Mesendoderm (in vitro differentiated cells): Measurements from ENCODE around the gene STK33.

ENCODE experiments used
- DNase-seq: peaks from one replicate; pipeline ENCODE4 v3.0.0; 2013
- H2AK5ac ChIP-seq: 2 replicates; pipeline ENCODE4 v1.6.1; 2013; ENCODE audit warnings: low read length, inconsistent platforms
- H2BK120ac ChIP-seq: 2 replicates; pipeline ENCODE4 v1.6.1; 2013; ENCODE audit warnings: low read depth, mild to moderate bottlenecking, low read length, moderate library complexity, mixed read lengths
- H2BK15ac ChIP-seq: replicated peaks from 2 replicates; pipeline ENCODE4 v1.6.1; 2013; ENCODE audit warnings: low read depth, mild to moderate bottlenecking, moderate library complexity
- H2BK5ac ChIP-seq: 2 replicates; pipeline ENCODE4 v1.6.1; 2013; ENCODE audit warnings: low read length, inconsistent platforms
- H3K18ac ChIP-seq: 2 replicates; pipeline ENCODE4 v1.6.1; 2013; ENCODE audit warnings: mild to moderate bottlenecking, low read length, mixed read lengths
- H3K23ac ChIP-seq: one replicate; pipeline ENCODE4 v1.6.1; 2013; ENCODE audit warnings: low read length
- H3K27ac ChIP-seq: 2 replicates; pipeline ENCODE4 v1.5.1; 2013; ENCODE audit warnings: low read depth, mild to moderate bottlenecking, inconsistent platforms, low read length, moderate library complexity
- H3K27me3 ChIP-seq: 2 replicates; pipeline ENCODE4 v1.6.1; 2013; ENCODE audit warnings: low read length, control low read depth, mild to moderate bottlenecking, inconsistent platforms; ENCODE audit not compliant: insufficient read depth, poor library complexity
- H3K36me3 ChIP-seq: 2 replicates; pipeline ENCODE4 v1.6.1; 2013; ENCODE audit warnings: low read length, inconsistent platforms; ENCODE audit not compliant: control insufficient read depth, insufficient read depth
- H3K4ac ChIP-seq: one replicate; pipeline ENCODE4 v1.6.1; 2013; ENCODE audit warnings: low read depth, mild to moderate bottlenecking, low read length, moderate library complexity
- H3K4me1 ChIP-seq: 2 replicates; pipeline ENCODE4 v1.6.1; 2013; ENCODE audit warnings: low read depth, low read length, inconsistent platforms; ENCODE audit not compliant: control insufficient read depth
- H3K4me2 ChIP-seq: 2 replicates; pipeline ENCODE4 v1.6.1; 2013; ENCODE audit warnings: low read length
- H3K4me3 ChIP-seq: 2 replicates; pipeline ENCODE4 v1.5.1; 2013; ENCODE audit warnings: mild to moderate bottlenecking, low read length
- H3K56ac ChIP-seq: one replicate; pipeline ENCODE4 v1.6.1; 2013; ENCODE audit warnings: low read length
- H3K79me1 ChIP-seq: 2 replicates; pipeline ENCODE4 v1.6.1; 2013; ENCODE audit warnings: low read length, inconsistent platforms
- H3K79me2 ChIP-seq: 2 replicates; pipeline ENCODE4 v1.6.1; 2013; ENCODE audit warnings: mild to moderate bottlenecking, low read length; ENCODE audit not compliant: control insufficient read depth, insufficient read depth
- H3K9ac ChIP-seq: 2 replicates; pipeline ENCODE4 v1.6.1; 2013; ENCODE audit warnings: low read length, inconsistent platforms
- H4K5ac ChIP-seq: one replicate; pipeline ENCODE4 v1.6.1; 2013; ENCODE audit warnings: low read length
- H4K8ac ChIP-seq: one replicate; pipeline ENCODE4 v1.6.1; 2013; ENCODE audit warnings: low read depth, mild to moderate bottlenecking, control low read depth, low read length, moderate library complexity
- WGBS: extraction: QIAGEN DNeasy Blood & Tissue Kit; methylation state at CpG from one replicate; pipeline ENCODE4 v1.1.7; 2013; ENCODE audit warnings: low lambda C conversion rate, missing lambda C conversion rate; ENCODE audit not compliant: insufficient coverage; ENCODE audit errors: extremely low coverage; 5-methylcytosine and 5-hydroxymethylcytosine counted together

STK33 gene

GRCh38 chr11:8374716-8375115 is 219.3 kb downstream of the STK33 start:
- no peaks in the 10 kb centered on the region for H3K79me1 ChIP-seq
- peaks cover 1% of the 10 kb centered on the region for H3K4me1 ChIP-seq
- H4K8ac ChIP-seq, result no peak overlapping the region
- no peak overlapping the region for H3K56ac ChIP-seq
- no peak overlapping the region for H2BK120ac ChIP-seq
- no peaks in the 10 kb centered on the region for H3K36me3 ChIP-seq
- no CpG with 5 or more reads among the region's 5 CpGs for WGBS
- H2BK5ac ChIP-seq, result no peak overlapping the region
- H3K18ac ChIP-seq, result no peak overlapping the region
- H2AK5ac ChIP-seq, result no peak overlapping the region
- H3K9ac ChIP-seq, result no peak overlapping the region
- H3K23ac ChIP-seq, result no peak overlapping the region
- no peak overlapping the region for H2BK15ac ChIP-seq
- H4K5ac ChIP-seq, result no peak overlapping the region
- H3K27me3 ChIP-seq, result no peaks in the 10 kb centered on the region
- H3K4me2 ChIP-seq, result no peak overlapping the region
- H3K4ac ChIP-seq, result no peak overlapping the region
- H3K79me2 ChIP-seq, result no peaks in the 10 kb centered on the region
- no peak for DNase-seq
- no peak overlapping the region for H3K27ac ChIP-seq
- H3K4me3 ChIP-seq, result no peak overlapping the region

- Histone ChIP-seq H3K4me1 (peaks cover 1% of the 10 kb centered on the region), H3K23ac (no peak overlapping the region), H3K36me3 (no peaks in the 10 kb centered on the region), H3K4me3 (no peak overlapping the region), H3K4me2 (no peak overlapping the region), H3K9ac (no peak overlapping the region), H4K5ac (no peak overlapping the region), H3K56ac (no peak overlapping the region), H3K4ac (no peak overlapping the region), H2BK15ac (no peak overlapping the region), H3K18ac (no peak overlapping the region), H3K79me1 (no peaks in the 10 kb centered on the region), H3K79me2 (no peaks in the 10 kb centered on the region), H3K27me3 (no peaks in the 10 kb centered on the region), H2AK5ac (no peak overlapping the region), H2BK120ac (no peak overlapping the region), H3K27ac (no peak overlapping the region), H2BK5ac (no peak overlapping the region), H4K8ac (no peak overlapping the region)
- WGBS, result no CpG with 5 or more reads among the region's 10 CpGs
- DNase-seq, result no peak
Observed at GRCh38 chr11:8373519-8374432, 220.3 kb downstream of the STK33 start.

- no peak for DNase-seq
- H3K23ac ChIP-seq, result no peak overlapping the region
- no peak overlapping the region for H3K27ac ChIP-seq
- H3K4me3 ChIP-seq, result no peak overlapping the region
- H3K36me3 ChIP-seq, result no peaks in the 10 kb centered on the region
- H3K18ac ChIP-seq, result no peak overlapping the region
- no peak overlapping the region for H4K8ac ChIP-seq
- no peak overlapping the region for H2BK120ac ChIP-seq
- H2BK5ac ChIP-seq, result no peak overlapping the region
- H3K4ac ChIP-seq, result no peak overlapping the region
- no peak overlapping the region for H3K9ac ChIP-seq
- H3K56ac ChIP-seq, result no peak overlapping the region
- H2AK5ac ChIP-seq, result no peak overlapping the region
- H3K27me3 ChIP-seq, result no peaks in the 10 kb centered on the region
- H3K4me1 ChIP-seq, result peaks cover 1% of the 10 kb centered on the region
- WGBS, result no CpG with 5 or more reads among the region's 12 CpGs
- H3K79me1 ChIP-seq, result no peaks in the 10 kb centered on the region
- no peak overlapping the region for H2BK15ac ChIP-seq
- no peak overlapping the region for H3K4me2 ChIP-seq
- no peaks in the 10 kb centered on the region for H3K79me2 ChIP-seq
- H4K5ac ChIP-seq, result no peak overlapping the region
Observed at GRCh38 chr11:8372641-8373381, 221.2 kb downstream of the STK33 start.

GRCh38 chr11:8371516-8371884 is 222.5 kb downstream of the STK33 start:
- Histone ChIP-seq H3K4me2 (no peak overlapping the region), H3K23ac (no peak overlapping the region), H3K36me3 (no peaks in the 10 kb centered on the region), H3K4me1 (peaks cover 1% of the 10 kb centered on the region), H3K27ac (no peak overlapping the region), H3K79me2 (no peaks in the 10 kb centered on the region), H4K5ac (no peak overlapping the region), H3K9ac (no peak overlapping the region), H2BK15ac (no peak overlapping the region), H3K79me1 (no peaks in the 10 kb centered on the region), H3K56ac (no peak overlapping the region), H3K27me3 (no peaks in the 10 kb centered on the region), H3K4ac (no peak overlapping the region), H2BK5ac (no peak overlapping the region), H3K18ac (no peak overlapping the region), H2AK5ac (no peak overlapping the region), H3K4me3 (no peak overlapping the region), H2BK120ac (no peak overlapping the region), H4K8ac (no peak overlapping the region)
- 62% methylated on average over 1 of the region's 1 CpG for WGBS
- no peak for DNase-seq

GRCh38 chr11:8370812-8371515 is 223.1 kb downstream of the STK33 start:
- no peaks in the 10 kb centered on the region for H3K27me3 ChIP-seq
- H3K4ac ChIP-seq, result no peak overlapping the region
- H3K9ac ChIP-seq, result no peak overlapping the region

More at GRCh38 chr11:8370812-8371515, 223.1 kb downstream of the STK33 start:
- Histone ChIP-seq H2BK5ac (no peak overlapping the region), H2AK5ac (no peak overlapping the region), H3K4me1 (peaks cover 1% of the 10 kb centered on the region), H3K4me2 (no peak overlapping the region), H2BK15ac (no peak overlapping the region), H3K36me3 (no peaks in the 10 kb centered on the region), H4K8ac (no peak overlapping the region), H3K79me1 (no peaks in the 10 kb centered on the region), H4K5ac (no peak overlapping the region), H3K4me3 (no peak overlapping the region), H3K79me2 (no peaks in the 10 kb centered on the region), H3K56ac (no peak overlapping the region), H3K23ac (no peak overlapping the region), H3K18ac (no peak overlapping the region), H3K27ac (no peak overlapping the region), H2BK120ac (no peak overlapping the region)
- no CpG with 5 or more reads among the region's 8 CpGs for WGBS
- no peak for DNase-seq
